Stomach (tissue), 4 donors: ENCODE data around the gene SLC25A26.

Source experiments
- CTCF ChIP-seq, 7 experiments: fragments of 450-650 bp in 4 of 7; fragments of 200-600 bp in 3 of 7; sonication (generic) in 3 of 7; IDR thresholded peaks; one replicate each; pipeline ENCODE4 v1.5.1; 2016 to 2019; ENCODE audit warnings: antibody characterized with exemption in 7 of 7, control low read depth in 2 of 7, mild to moderate bottlenecking in 1 of 7
- POLR2AphosphoS5 ChIP-seq, 3 donors: sonication (generic); formaldehyde crosslinking; IDR thresholded peaks; one replicate each; pipeline ENCODE4 v1.6.1; 2016; ENCODE audit warnings: antibody characterized with exemption in 3 of 3

GRCh38 chr3:66239513-66240123, 18.8 kb downstream of the SLC25A26 start:
- TF ChIP-seq CTCF (IDR thresholded peaks at IDR 0.05) (no peak), POLR2AphosphoS5 (IDR thresholded peaks at IDR 0.05) (no peak)
